OCI-M2 (cell line): ENCODE data around the gene AGTPBP1.

ENCODE experiments used
- DNase-seq: peaks from one replicate; lab custom pipeline; 2025; ENCODE audit not compliant: unreplicated experiment; lab: John Stamatoyannopoulos, UW

The AGTPBP1 gene

DNA sequence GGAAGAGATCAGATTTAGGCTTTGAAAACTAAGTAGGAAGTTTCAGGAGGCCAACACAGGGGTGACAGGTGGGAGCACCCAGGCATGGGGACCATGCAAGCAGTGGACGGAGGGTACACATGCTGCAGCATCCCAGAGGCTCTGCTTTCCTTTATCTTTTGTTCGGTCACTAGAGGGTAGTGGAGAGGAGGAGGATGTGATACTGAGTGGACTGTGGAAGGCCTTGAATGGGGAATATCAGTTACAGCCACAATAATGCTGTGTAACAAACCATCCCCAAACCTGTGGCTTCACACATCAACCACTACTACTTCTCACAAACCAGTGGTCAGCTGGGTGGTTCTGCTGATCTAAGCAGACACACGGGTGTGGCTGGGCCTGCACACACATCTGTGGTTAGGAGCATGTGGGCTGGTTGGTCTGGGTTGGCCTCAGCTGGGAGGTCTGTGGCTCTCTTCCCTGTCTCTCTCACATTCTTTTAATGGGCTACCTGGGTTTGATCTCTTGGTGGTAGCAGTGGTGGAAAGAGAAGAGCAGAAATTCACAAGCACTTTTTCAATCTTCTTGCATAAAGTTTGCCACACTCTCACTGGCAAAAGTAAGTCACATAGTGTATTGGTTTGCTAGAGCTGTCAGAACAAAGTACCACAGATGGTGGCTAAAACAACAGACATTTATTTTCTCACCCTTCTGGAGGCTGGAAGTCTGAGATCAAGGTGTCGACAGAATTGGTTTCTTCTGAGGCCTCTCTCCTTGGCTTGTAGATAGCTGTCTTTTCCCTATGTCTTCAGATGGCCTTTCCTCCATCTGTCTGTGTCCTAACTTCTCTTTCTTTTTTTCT lies 238.7 kb downstream of the AGTPBP1 start:
- DNase-seq, result no peak

DNA sequence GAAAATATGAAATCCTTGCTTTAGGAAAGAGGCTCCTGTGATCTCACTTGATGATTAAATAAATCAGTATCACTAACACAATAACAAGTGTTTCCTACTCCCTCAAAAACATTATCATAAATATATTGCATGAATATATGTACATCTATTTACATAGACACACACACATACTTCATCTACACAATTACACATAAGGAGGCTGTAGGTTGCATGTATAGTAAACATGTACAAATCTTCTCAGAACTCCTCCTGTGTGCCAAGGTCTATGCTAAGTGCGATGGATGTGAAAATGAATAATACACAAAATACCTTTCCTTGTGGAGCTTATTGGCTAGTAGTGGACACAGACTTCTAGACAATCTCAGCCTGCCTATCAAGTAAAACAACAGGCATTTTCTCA lies 239.9 kb downstream of the AGTPBP1 start:
- DNase-seq, result no peak

DNA sequence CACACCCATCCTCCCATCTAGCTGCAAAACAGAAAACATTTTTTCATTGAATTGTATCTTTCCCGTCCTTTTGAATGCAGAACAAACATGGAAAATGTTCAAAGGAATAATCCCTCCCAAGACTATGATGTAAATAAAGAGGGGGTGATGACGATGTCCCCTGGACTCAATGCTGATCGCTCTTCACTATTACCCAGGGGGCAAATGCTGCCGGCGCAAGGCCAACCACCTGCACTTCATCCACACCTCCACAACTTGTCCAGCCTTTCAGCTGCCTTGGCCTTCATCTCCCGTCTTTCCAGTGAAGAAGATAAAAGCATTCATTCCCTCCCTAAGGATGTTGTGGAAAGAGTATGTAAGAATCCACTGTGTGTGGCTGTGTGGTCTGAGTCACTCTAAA lies 240.3 kb downstream of the AGTPBP1 start:
- DNase-seq, result no peak
